SK-N-SH (cell line): ENCODE measurements around the gene CTDSPL2. TPM values are rescaled to one million over a fixed set of nuclear protein-coding genes. Genes with fewer than 3 reads are reported as not detected.

Experiments used
- CTCF ChIA-PET: fragments of 300-600, 350-600 bp; formaldehyde crosslinking; extraction: SDS; loops from one replicate; lab custom pipeline; 2021; lab: Yijun Ruan, JAX
- POLR2A ChIA-PET: fragments of 350-600 bp; sonication (Branson Sonifier 250); formaldehyde crosslinking; extraction: SDS; loops from one replicate; lab custom pipeline; 2020; ENCODE audit warnings: antibody characterized with exemption, inconsistent platforms; lab: Yijun Ruan, JAX
- DNase-seq: peaks from one replicate; pipeline ENCODE4 v3.0.0; 2012
- H2AFZ ChIP-seq: fragments of 200-600 bp; sonication (generic); 2 replicates; pipeline ENCODE4 v1.8.1; 2016; ENCODE audit warnings: antibody characterized with exemption, mild to moderate bottlenecking, low read depth
- H3F3A ChIP-seq: fragments of 200-600 bp; sonication (generic); replicated peaks from 2 replicates; pipeline ENCODE3; 2016; ENCODE audit warnings: antibody characterized with exemption, mild to moderate bottlenecking; ENCODE audit not compliant: insufficient read depth
- H3K27ac ChIP-seq, 2 experiments: fragments of 200-500 bp in 1 of 2; fragments of 200-600 bp in 1 of 2; sonication (Bioruptor generic) in 1 of 2; sonication (generic), shearing (Covaris generic) in 1 of 2; 2 replicates each; pipeline versions ENCODE4 v1.5.1 to v1.6.1; 2014 to 2016; ENCODE audit warnings: low read depth in 2 of 2, inconsistent platforms in 1 of 2, low read length in 1 of 2, mild to moderate bottlenecking in 1 of 2, mixed read lengths in 1 of 2
- H3K27me3 ChIP-seq: fragments of 200-600 bp; sonication (generic), shearing (Covaris generic); 2 replicates; pipeline ENCODE4 v1.6.1; 2016; ENCODE audit warnings: mixed run types; ENCODE audit not compliant: insufficient read depth
- H3K36me3 ChIP-seq, 2 experiments: fragments of 200-500 bp in 1 of 2; fragments of 200-600 bp in 1 of 2; sonication (Bioruptor generic) in 1 of 2; sonication (generic) in 1 of 2; replicated peaks in 1 of 2; 2 replicates each; pipeline versions ENCODE3 to v1.5.1; 2014 to 2016; ENCODE audit warnings: low read length in 1 of 2, mild to moderate bottlenecking in 1 of 2; ENCODE audit not compliant: insufficient read depth in 2 of 2, control insufficient read depth in 1 of 2
- H3K4me1 ChIP-seq, 2 experiments: fragments of 200-500 bp in 1 of 2; fragments of 200-600 bp in 1 of 2; sonication (Bioruptor generic) in 1 of 2; sonication (generic), shearing (Covaris generic) in 1 of 2; 2 replicates each; pipeline versions ENCODE4 v1.5.1 to v1.6.1; 2014 to 2016; ENCODE audit warnings: low read depth in 1 of 2, low read length in 1 of 2, mixed run types in 1 of 2; ENCODE audit not compliant: insufficient read depth in 2 of 2, control insufficient read depth in 1 of 2
- H3K4me2 ChIP-seq: fragments of 200-600 bp; sonication (generic), shearing (Covaris generic); 2 replicates; pipeline ENCODE4 v1.6.1; 2017; ENCODE audit warnings: mixed run types
- H3K4me3 ChIP-seq, 2 experiments: fragments of 200-500 bp in 1 of 2; fragments of 200-600 bp in 1 of 2; sonication (Bioruptor generic) in 1 of 2; sonication (generic), shearing (Covaris generic) in 1 of 2; 2 replicates each; pipeline versions ENCODE4 v1.5.1 to v1.8.1; 2014 to 2016; ENCODE audit warnings: low read depth in 2 of 2, inconsistent platforms in 1 of 2, low read length in 1 of 2, mild to moderate bottlenecking in 1 of 2, mixed read lengths in 1 of 2, moderate library complexity in 1 of 2
- H3K79me2 ChIP-seq: fragments of 200-600 bp; sonication (generic); 2 replicates; pipeline ENCODE4 v1.8.1; 2017; ENCODE audit warnings: mild to moderate bottlenecking; ENCODE audit not compliant: insufficient read depth
- H3K9ac ChIP-seq: fragments of 200-600 bp; sonication (generic); 2 replicates; pipeline ENCODE4 v1.6.1; 2017; ENCODE audit warnings: mixed run types
- H3K9me2 ChIP-seq: fragments of 200-600 bp; sonication (generic); 2 replicates; pipeline ENCODE4 v1.6.1; 2017; ENCODE audit warnings: mixed run types
- H3K9me3 ChIP-seq: fragments of 200-600 bp; sonication (generic); 2 replicates; pipeline ENCODE4 v1.6.1; 2017; ENCODE audit warnings: mixed run types, mild to moderate bottlenecking, moderate library complexity
- H4K20me1 ChIP-seq: fragments of 200-600 bp; sonication (generic); 2 replicates; pipeline ENCODE4 v1.6.1; 2017; ENCODE audit warnings: mild to moderate bottlenecking, mixed run types; ENCODE audit not compliant: insufficient read depth
- CHD2 ChIP-seq: fragments of 150-350 bp; IDR thresholded peaks from 2 replicates; pipeline ENCODE4 v1.6.1; 2018; ENCODE audit warnings: low read length; ENCODE audit not compliant: partially characterized antibody
- EP300 ChIP-seq, 2 experiments: IDR thresholded peaks; 2 replicates each; pipeline versions ENCODE4 v1.4.0 to v1.6.1; 2012; ENCODE audit warnings: borderline replicate concordance in 1 of 2, low read depth in 1 of 2, low read length in 1 of 2
- FOXJ3 ChIP-seq: sonication (generic); formaldehyde crosslinking; IDR thresholded peaks from 2 replicates; pipeline ENCODE4 v1.5.1; 2020; ENCODE audit warnings: mild to moderate bottlenecking, missing genetic modification reagents
- GABPA ChIP-seq: IDR thresholded peaks from 2 replicates; pipeline ENCODE4 v1.4.0; 2012; ENCODE audit warnings: low read depth, mild to moderate bottlenecking
- MEF2A ChIP-seq: IDR thresholded peaks from 2 replicates; pipeline ENCODE4 v1.4.0; 2012; ENCODE audit warnings: low read depth, borderline replicate concordance
- NFIC ChIP-seq: IDR thresholded peaks from 2 replicates; pipeline ENCODE4 v1.4.0; 2012; ENCODE audit warnings: borderline replicate concordance
- PBX3 ChIP-seq: IDR thresholded peaks from 2 replicates; pipeline ENCODE4; 2012
- RCOR1 ChIP-seq: fragments of 150-350 bp; IDR thresholded peaks from 2 replicates; pipeline ENCODE4 v1.6.1; 2017; ENCODE audit warnings: antibody characterized with exemption, low read length
- REST ChIP-seq: IDR thresholded peaks from 2 replicates; pipeline ENCODE4 v1.6.1; 2012; ENCODE audit warnings: mild to moderate bottlenecking, low read depth, low read length, moderate library complexity
- RFX5 ChIP-seq: IDR thresholded peaks from 2 replicates; pipeline ENCODE4 v1.6.1; 2012; ENCODE audit warnings: mild to moderate bottlenecking, improper control_type of control experiment, low read length
- TCF12 ChIP-seq: IDR thresholded peaks from 2 replicates; pipeline ENCODE4 v1.4.0; 2012
- TEAD4 ChIP-seq: IDR thresholded peaks from 2 replicates; pipeline ENCODE4 v1.4.0; 2012; ENCODE audit warnings: mild to moderate bottlenecking, borderline replicate concordance; ENCODE audit not compliant: insufficient read depth
- USF1 ChIP-seq: IDR thresholded peaks from 2 replicates; pipeline ENCODE4 v1.4.0; 2012; ENCODE audit warnings: low read depth, borderline replicate concordance
- USF2 ChIP-seq: fragments of 150-350 bp; IDR thresholded peaks from 2 replicates; pipeline ENCODE4 v1.6.1; 2017; ENCODE audit warnings: antibody characterized with exemption, low read length, low read depth, borderline replicate concordance
- YY1 ChIP-seq: IDR thresholded peaks from 2 replicates; pipeline ENCODE4 v1.4.0; 2012; ENCODE audit warnings: low read depth, mild to moderate bottlenecking
- WGBS: methylation state at CpG from one replicate; pipeline ENCODE4 v1.1.6; 2017; ENCODE audit warnings: low lambda C conversion rate; 5-methylcytosine and 5-hydroxymethylcytosine counted together
- polyA plus RNA-seq, 3 experiments: library from polyadenylated mRNA; depleted of rRNA; stranded (reverse); fragments of >200 nt; gene quantifications; 2 replicates each; pipeline ENCODE4 v1.2.3, GENCODE V29; 2012
- TF ChIP-seq, protein P1 (sequence below): fragments of 200-600 bp; sonication (generic); IDR thresholded peaks from 2 replicates; pipeline ENCODE4 v1.6.1; 2017; ENCODE audit warnings: antibody characterized with exemption, mild to moderate bottlenecking, moderate library complexity
- TF ChIP-seq, protein P2 (sequence below): fragments of 150-350 bp; IDR thresholded peaks from 2 replicates; pipeline ENCODE4 v1.6.1; 2016; ENCODE audit warnings: mild to moderate bottlenecking, low read depth, low read length

The CTDSPL2 gene
- polyA plus RNA-seq, 1 of the 3 experiments (the other 2 are of a cell fraction), result 9.0 TPM

GRCh38 chr15:44529864-44530604 is 102.6 kb downstream of the CTDSPL2 start:
- CTCF ChIA-PET, result interaction anchor here (0.7 to 1.2 kb wide), 2 partner anchors 9 to 16 kb away, joined by 4 read pairs; no protein-coding TSS in a partner anchor
- no peak overlapping the region for H3K4me3 ChIP-seq
- TF ChIP-seq CHD2 (no peak), MEF2A (no peak), REST (no peak), FOXJ3 (no peak), YY1 (no peak), GABPA (no peak), RCOR1 (no peak), NFIC (no peak), USF1 (no peak), PBX3 (no peak), EP300 (IDR thresholded peaks at IDR 0.05; ENCODE audit: borderline replicate concordance in 1 of 2, low read depth in 1 of 2, low read length in 1 of 2) (no peak), TEAD4 (no peak), USF2 (no peak), RFX5 (no peak), TCF12 (no peak)
- TF ChIP-seq, protein P1, sequence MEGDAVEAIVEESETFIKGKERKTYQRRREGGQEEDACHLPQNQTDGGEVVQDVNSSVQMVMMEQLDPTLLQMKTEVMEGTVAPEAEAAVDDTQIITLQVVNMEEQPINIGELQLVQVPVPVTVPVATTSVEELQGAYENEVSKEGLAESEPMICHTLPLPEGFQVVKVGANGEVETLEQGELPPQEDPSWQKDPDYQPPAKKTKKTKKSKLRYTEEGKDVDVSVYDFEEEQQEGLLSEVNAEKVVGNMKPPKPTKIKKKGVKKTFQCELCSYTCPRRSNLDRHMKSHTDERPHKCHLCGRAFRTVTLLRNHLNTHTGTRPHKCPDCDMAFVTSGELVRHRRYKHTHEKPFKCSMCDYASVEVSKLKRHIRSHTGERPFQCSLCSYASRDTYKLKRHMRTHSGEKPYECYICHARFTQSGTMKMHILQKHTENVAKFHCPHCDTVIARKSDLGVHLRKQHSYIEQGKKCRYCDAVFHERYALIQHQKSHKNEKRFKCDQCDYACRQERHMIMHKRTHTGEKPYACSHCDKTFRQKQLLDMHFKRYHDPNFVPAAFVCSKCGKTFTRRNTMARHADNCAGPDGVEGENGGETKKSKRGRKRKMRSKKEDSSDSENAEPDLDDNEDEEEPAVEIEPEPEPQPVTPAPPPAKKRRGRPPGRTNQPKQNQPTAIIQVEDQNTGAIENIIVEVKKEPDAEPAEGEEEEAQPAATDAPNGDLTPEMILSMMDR, result no peak
- TF ChIP-seq, protein P2, sequence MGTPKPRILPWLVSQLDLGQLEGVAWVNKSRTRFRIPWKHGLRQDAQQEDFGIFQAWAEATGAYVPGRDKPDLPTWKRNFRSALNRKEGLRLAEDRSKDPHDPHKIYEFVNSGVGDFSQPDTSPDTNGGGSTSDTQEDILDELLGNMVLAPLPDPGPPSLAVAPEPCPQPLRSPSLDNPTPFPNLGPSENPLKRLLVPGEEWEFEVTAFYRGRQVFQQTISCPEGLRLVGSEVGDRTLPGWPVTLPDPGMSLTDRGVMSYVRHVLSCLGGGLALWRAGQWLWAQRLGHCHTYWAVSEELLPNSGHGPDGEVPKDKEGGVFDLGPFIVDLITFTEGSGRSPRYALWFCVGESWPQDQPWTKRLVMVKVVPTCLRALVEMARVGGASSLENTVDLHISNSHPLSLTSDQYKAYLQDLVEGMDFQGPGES, result no peak
- TF ChIP-seq, all 33 proteins: peak for 0
- WGBS, result 93% methylated on average over 10 of the region's 10 CpGs
- Histone ChIP-seq H4K20me1 (no peaks in the 10 kb centered on the region), H2AFZ (no peak overlapping the region), H3K4me2 (no peak overlapping the region), H3K9me3 (no peaks in the 10 kb centered on the region), H3K9me2 (no peaks in the 10 kb centered on the region), H3K79me2 (peaks cover 6% of the 10 kb centered on the region; the same call in 1 of the 2 replicates), H3K27me3 (no peaks in the 10 kb centered on the region), H3K9ac (no peak overlapping the region), H3K36me3 (peaks cover 26 to 40% of the 10 kb centered on the region in 2 experiments), H3K4me1 (peaks cover 0 to 2% of the 10 kb centered on the region in 2 experiments; a peak in 1 of 4 replicates), H3K27ac (no peak overlapping the region), H3F3A (peaks cover 26% of the 10 kb centered on the region)
- no peak for DNase-seq
- POLR2A ChIA-PET, result no interaction called here
